RWPE1 (cell line): ENCODE results near the gene DMGDH.

Experiments used
- CTCF ChIA-PET: fragments of 350-600 bp; sonication (Branson Sonifier 250); formaldehyde crosslinking; extraction: SDS; loops from one replicate; lab custom pipeline; 2021; lab: Yijun Ruan, JAX
- POLR2A ChIA-PET: fragments of 400-600 bp; formaldehyde crosslinking; extraction: SDS; loops from one replicate; lab custom pipeline; 2020; ENCODE audit warnings: antibody characterized with exemption; ENCODE audit not compliant: low non-redundant PET; lab: Yijun Ruan, JAX
- DNase-seq: peaks from one replicate; pipeline ENCODE4 v3.0.0; 2012; ENCODE audit warnings: low spot score
- H3K27ac ChIP-seq: fragments of 450-650 bp; 2 replicates; pipeline ENCODE4 v1.5.1; 2017
- TF ChIP-seq, protein P1 (sequence below): fragments of 450-650 bp; conservative IDR thresholded peaks from 2 replicates; pipeline ENCODE4 v1.5.1; 2017; ENCODE audit warnings: low read depth, mild to moderate bottlenecking

The DMGDH gene

DNA sequence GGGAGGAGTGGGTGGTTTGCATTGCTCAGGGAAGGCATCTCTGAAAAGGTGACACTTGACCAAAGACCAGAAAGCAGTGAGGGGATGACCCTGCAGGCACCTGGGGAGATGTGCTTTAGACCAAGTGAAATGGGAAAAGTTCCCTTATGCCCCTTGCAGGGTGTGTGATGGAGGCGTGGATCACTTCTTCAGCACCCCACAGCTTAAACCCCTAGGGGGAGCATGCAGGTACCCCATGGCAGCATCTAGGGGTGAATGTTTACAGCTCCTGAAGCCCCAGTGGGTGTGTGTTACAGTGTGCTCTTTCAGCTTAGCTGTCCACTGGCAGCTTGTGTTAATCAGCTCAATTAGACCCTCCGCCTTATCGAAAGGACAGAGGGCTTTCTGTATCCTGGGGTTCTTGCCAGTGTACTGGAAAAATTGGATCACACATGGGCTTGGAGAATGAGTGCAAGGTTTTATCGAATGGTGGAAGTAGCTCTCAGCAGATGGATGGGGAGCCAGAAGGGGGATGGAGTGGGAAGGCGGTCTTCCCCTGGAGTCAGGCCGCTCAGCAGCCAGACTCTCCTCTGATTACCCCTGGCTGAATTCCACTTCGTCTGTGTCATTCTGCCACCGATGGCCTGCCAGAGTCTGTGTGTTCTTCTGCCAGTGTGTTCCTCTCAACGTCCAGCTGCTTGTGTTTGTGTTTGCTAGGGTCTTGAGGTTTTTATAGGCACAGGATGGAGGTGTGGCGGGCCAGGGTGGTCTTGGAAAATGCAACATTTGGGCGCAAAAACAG, 6.4 kb upstream of the DMGDH start:
- POLR2A ChIA-PET: no interaction called here
- no peak overlapping the region for H3K27ac ChIP-seq
- CTCF ChIA-PET: interaction anchor here (0.6 to 3.4 kb wide), 2 partner anchors 28 to 51 kb away, joined by 4 to 11 read pairs; no protein-coding TSS in a partner anchor
- DNase-seq: no peak
- TF ChIP-seq, protein P1, sequence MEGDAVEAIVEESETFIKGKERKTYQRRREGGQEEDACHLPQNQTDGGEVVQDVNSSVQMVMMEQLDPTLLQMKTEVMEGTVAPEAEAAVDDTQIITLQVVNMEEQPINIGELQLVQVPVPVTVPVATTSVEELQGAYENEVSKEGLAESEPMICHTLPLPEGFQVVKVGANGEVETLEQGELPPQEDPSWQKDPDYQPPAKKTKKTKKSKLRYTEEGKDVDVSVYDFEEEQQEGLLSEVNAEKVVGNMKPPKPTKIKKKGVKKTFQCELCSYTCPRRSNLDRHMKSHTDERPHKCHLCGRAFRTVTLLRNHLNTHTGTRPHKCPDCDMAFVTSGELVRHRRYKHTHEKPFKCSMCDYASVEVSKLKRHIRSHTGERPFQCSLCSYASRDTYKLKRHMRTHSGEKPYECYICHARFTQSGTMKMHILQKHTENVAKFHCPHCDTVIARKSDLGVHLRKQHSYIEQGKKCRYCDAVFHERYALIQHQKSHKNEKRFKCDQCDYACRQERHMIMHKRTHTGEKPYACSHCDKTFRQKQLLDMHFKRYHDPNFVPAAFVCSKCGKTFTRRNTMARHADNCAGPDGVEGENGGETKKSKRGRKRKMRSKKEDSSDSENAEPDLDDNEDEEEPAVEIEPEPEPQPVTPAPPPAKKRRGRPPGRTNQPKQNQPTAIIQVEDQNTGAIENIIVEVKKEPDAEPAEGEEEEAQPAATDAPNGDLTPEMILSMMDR: no peak

DNA sequence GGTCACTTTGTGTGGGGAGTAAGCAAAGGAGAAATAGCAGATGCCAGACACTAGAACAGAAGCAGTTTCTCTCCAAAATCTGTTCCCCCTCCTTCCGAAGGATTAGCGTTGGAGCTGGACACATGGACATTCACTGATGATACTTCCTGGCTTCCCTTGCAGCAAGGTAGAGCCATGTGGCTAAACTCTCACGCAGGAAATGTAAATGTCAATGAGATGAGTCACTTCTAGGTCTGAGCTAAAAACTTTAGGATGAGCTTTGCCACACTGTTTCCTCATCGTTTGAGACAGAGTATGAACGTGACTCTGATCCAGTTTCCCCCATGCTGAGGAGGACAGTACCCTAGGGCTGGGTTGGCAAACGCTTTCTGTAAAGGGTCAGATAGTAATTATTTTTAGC, 5.2 kb upstream of the DMGDH start:
- TF ChIP-seq, protein P1: no peak
- CTCF ChIA-PET: interaction anchor here (0.5 to 3.4 kb wide), 3 partner anchors 18 to 537 kb away, joined by 3 to 12 read pairs (median 11); no protein-coding TSS in a partner anchor
- DNase-seq: peak; percentile 59
- no peak overlapping the region for H3K27ac ChIP-seq
- POLR2A ChIA-PET: no interaction called here

DNA sequence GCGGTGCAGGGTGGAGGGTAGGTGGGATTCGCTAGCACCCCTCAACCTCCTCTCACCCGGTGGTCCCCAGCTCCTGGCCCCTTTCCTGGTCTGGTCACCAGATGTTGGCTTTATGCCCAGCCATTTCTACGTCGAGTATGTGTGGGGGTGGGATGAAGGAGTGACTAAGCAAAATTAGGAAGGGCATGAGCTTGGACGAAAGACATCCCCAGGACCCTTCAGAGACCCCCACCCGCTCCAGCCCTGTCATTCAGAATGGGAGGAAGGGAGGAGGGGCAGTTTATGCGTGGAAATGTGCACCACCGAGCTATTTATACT, 835 bp upstream of the DMGDH start:
- TF ChIP-seq, protein P1: no peak
- CTCF ChIA-PET: interaction anchor here (0.6 to 1.0 kb wide), 2 partner anchors 12 to 34 kb away, joined by 3 to 4 read pairs; no protein-coding TSS in a partner anchor
- H3K27ac ChIP-seq: no peak overlapping the region
- POLR2A ChIA-PET: no interaction called here
- DNase-seq: no peak

GRCh38 chr5:79062436-79062835, 7.0 kb downstream of the DMGDH start:
- H3K27ac ChIP-seq: no peak overlapping the region
- POLR2A ChIA-PET: no interaction called here
- CTCF ChIA-PET: interaction anchor here (0.7 kb wide), 1 partner anchor 38 kb away, joined by 3 read pairs; no protein-coding TSS in a partner anchor
- TF ChIP-seq, protein P1: no peak
- peak; percentile 35 for DNase-seq

DNA sequence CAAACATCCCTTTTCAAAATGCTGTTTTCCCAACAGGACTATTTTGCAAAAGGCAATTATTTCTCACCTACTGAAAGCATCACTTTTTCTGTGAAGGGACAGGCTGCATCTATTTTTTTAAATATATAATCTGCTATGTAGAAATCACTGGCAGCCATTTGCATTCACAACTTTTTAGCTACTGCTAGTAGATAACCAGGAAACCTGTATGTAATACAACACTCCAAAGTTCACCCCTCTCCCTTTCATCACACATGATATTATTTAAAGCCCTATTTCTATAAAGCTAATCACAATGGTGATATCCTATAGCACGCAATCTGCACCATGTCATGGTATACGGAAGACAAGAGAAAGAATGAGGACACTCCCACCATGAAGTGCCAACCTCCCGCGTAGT, 9.8 kb downstream of the DMGDH start:
- TF ChIP-seq, protein P1: no peak
- CTCF ChIA-PET: interaction anchor here (0.6 to 1.4 kb wide), 2 partner anchors 18 to 35 kb away, joined by 3 read pairs; no protein-coding TSS in a partner anchor
- DNase-seq: no peak
- POLR2A ChIA-PET: no interaction called here
- no peak overlapping the region for H3K27ac ChIP-seq

DNA sequence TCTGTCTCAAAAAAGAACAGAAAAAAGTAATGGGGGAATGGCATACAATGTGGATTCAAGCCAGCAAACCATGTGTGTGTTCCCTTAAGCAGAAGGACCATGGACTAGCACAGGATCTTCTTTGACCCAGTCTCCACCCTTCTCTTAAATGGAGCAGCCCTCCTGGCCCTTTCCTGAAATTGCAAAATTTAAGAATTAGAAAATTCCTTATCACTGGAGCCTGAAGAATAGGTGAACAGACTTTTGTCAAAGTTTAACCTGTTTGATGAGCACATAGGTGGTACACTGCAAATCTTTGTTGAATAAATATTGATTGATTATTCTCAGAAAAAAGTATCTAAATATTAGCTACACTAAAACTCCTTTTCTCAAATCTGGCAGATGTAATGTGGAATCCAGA, 12.6 kb downstream of the DMGDH start:
- ChIA-PET CTCF (interaction anchor here (0.8 to 0.9 kb wide), 2 partner anchors 18 to 77 kb away, joined by 9 to 12 read pairs; no protein-coding TSS in a partner anchor), POLR2A (no interaction called here)
- DNase-seq: no peak
- no peak overlapping the region for H3K27ac ChIP-seq
- TF ChIP-seq, protein P1: no peak
